Esophagus mucosa (tissue), 1 donor: Measurements from ENCODE around the gene TERT. TPM values are rescaled to one million over a fixed set of nuclear protein-coding genes. Genes with fewer than 3 reads are reported as not detected.
"Not testable (repeated sequence)": the region's sequence is repeated elsewhere in the genome, so short reads cannot be mapped to it uniquely, and the experiment has no call there.

ENCODE experiments used
- ATAC-seq: fragments of 200-7000 bp; cut with Tn5 transposase; one replicate; pipeline ENCODE4 v1.9.1; 2020
- total RNA-seq: library from RNA; stranded (reverse); gene quantifications from one replicate; pipeline ENCODE4 v1.2.4, GENCODE V29; 2023
- donor health status: DM: yes; HTN: yes; CAD: no.

The TERT gene
- total RNA-seq, 1 donor from 2014 or later, result not detected

DNA sequence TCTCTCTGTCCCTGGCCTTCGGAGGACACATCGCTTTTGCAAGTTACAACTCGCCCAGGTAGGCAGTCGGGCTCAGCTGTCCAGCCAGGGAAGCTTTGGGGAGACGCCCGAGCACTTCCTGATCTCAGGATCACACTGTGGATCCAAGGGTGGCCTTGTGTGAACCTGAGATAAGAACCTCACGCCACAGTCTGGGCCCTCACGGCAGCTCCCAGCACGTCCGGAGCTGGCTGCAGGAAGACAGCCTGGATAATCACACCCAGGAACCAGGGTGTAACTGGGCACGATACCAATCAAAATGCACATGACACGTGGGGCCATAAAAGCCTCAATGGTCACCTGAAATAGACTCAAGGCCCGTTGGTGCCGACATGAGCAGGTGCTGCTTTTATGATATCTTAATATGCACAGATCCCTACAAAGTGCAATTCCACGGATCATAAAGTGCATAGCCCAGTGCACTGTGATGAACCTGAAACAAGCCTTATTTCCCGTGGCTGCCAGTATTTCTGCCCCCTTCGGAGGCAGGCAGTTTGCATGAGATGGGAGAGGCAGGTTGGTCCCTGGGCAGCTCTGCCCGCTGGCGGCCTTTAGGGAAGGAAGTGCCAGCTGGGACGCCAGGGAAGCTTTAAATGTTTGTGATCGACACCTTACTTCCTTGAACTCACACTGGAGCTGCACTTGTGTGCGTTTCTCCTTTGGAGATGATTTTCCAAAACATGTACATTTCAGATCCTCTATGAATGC, 55.2 kb downstream of the TERT start:
- ATAC-seq, result no peak

DNA sequence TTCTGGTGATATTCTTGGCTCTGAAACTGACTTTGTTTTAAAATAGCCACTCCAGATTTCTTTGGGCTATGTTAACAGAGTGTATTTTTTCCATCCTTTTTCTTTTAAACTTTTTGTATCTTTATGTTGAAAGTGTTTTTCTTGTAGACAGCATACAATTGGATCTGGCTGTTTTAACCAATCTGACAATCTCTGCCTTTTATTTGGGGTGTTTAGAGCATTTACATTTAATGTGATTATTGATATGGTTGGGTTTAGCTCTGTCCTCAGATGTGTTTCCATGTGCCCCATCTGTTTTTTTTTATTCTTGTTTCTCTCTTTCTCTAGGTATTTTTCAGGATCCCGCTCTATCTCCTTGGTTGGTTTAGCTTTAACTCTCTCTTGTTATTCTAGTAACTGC, 59.0 kb downstream of the TERT start:
- no peak for ATAC-seq

DNA sequence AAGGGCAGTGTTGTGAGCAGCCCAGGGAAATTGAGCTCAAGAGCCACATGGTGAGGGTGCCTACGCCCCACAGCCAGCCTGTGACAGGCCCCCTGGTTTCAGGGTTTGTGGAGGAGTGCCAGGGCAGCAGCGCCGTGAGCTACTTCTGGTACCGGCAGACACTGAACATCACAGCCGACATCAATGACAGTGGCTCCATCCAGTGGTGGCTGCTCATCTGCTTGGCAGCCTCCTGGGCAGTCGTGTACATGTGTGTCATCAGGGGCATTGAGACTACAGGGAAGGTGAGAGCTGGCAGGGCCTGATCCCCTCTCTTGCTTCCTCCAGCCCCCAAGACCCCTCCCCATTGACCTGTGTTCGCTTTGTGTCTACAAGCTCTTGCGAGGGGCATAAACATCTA, 59.5 kb downstream of the TERT start:
- ATAC-seq, result no peak

DNA sequence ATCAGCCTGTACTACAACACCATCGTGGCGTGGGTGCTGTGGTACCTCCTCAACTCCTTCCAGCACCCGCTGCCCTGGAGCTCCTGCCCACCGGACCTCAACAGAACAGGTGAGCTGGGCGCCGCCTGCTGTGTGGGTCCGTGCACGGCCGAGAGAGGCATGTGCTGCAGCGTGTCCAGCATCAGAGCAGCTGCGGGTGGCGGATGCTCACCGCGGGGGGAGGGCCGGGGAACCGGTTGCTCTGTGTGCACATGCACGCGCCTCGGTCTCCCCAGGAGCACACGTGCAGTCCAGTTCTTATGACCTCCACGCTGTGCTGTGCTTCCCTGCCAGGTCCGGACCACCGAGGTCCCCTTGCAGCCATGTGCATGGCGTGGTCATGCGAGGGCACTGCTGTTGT, 62.1 kb downstream of the TERT start:
- no peak for ATAC-seq

DNA sequence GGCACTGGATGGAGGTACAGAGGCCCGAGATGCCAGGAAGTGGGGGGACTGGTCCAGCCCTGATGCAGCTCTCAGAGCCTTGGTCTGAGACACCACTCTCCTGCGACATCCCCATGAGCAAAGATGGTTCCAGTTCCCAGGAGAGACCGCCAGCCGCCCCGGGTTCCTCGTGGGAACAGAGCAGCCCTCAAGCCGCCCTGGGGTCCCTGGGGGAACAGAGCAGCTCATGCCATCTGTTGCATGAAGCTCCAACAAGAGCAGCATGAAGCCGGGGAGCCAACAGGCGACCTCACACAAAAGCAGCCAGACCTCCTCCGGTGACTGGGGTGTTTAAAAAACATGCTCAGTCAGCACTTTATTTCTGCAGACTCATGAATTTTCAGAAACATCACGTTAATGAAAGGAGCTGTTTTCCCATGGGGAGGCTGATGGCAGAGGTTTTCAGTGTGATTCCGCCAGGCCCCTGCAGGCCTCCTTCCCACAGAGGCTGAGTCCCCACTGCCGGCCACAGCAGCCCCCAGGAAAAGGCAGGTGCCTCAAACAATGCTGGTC, 63.4 kb downstream of the TERT start:
- no peak for ATAC-seq

DNA sequence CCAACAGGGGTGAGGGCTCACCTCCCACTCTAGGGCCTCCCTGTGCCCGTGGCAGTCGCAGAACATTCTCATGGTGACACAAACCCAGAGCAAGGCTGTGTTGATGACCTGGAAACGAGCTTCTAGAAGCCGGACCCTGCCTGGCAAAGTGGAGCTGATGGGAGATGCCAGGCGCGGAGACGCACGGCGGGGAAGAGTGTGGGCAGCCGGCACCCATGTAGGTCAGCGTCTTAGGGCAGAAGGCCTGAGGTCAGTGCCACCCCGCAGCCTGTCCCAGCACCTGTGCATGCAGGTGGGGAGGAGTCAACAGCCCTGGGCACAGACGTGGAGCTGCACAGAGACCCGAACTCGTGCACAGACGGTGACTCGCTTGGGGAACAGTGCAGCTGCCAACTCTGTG, 64.3 kb downstream of the TERT start:
- no peak for ATAC-seq

DNA sequence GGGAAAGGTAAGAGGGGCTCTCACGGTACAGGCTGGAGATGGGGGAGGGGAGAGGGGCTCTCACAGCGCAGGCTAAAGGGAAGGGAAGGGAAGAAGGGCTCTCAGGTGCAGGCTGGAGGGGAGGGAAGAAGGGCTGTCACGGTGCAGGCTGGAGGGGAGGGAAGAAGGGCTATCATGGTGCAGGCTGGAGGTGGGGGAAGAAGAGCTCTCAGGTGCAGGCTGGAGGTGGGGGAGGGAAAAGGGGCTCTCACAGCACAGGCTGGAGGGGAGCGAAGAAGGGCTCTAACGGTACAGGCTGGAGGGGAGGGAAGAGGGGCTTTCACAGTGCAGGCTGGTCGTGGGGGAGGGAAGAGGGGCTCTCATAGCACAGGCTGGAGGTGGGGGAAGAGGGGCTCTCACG, 65.0 kb downstream of the TERT start:
- ATAC-seq, result no peak

DNA sequence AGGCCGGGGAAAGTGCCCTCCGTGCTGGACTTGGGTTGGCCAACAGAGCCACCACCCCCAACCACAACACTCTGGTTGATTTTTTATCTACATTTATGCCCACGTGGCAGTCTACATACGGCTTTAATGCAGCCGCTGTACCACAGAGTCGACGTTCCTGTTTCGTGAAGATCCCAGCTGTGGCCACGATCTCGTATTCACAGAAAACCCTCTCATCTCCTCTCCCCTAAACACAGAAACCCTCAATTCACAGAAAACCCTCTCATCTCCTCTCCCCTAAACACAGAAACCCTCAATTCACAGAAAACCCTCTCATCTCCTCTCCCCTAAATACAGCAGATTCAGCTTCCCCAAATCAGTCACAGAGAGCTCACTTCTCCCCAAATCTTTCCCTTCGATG, 65.8 kb downstream of the TERT start:
- ATAC-seq, result not testable (repeated sequence)

DNA sequence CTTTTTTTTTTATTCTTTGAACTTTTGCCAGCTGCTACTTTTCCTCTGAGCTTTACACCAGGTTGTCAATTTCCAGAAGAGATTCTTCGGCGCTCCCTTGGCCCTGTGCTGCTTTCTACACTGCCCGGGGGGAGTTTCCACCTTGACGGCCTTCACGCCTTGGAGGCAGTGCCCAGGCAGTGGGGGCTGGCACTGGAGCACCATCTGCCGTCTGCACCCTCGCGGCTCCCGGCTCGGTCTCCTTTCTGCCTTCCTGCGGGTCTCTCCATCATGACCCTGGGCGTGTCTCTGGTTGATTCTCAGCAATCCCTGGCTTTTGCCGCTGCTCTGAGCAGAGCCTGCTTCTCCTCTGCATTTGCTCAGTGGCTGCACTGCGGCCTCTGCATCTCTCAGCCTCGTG, 66.7 kb downstream of the TERT start:
- no peak for ATAC-seq

DNA sequence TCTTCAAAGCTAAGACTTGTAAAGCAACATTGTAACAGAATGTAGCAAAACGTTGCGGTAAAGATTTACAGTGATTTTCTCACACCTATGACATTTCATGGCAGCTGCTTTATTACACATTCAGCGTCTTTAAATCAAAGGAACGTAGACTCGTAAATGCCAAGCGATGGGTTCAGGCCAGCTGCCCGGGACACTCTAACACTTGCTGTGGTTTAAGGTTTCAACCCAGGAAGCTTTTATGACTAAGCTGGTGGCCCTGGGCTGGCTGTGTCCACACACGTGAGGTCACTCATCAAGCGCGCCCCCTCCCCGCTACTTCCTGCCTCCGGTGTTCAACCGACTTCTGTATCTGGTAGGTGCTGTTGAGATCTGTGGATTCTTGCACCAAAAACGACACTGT, 67.2 kb downstream of the TERT start:
- ATAC-seq, result no peak

DNA sequence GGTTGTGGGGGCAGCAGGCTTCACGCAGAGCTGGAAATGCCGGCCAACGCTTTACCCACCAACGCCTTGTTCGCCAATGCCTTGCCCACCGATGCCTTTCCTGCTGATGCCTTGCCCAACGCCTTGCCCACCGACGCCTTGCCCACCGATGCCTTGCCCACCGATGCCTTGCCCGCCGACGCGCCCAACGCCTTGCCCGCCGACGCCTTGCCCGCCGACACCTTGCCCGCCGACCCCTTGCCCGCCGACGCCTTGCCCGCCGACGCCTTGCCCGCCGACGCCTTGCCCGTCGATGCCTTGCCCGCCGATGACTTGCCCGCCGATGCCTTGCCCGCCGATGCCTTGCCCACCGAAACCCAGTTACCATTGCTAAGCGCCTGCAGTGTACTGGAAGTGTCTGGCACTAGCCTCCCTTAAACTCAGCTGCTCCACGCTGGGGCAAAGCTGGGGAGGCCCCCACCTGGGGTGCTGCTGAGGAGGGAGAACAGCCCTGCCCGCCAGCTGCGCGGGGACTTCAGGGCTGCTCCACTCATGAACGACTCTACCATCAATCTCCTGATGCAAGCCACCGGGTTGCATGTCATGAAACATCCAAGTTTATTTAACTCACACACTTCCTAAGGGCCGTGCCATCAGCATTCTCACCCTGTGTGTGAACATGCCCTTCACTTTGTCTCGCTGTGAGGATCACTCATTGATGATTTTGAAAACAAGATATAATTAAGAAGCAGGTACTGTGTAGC, 67.9 kb downstream of the TERT start:
- no peak for ATAC-seq

DNA sequence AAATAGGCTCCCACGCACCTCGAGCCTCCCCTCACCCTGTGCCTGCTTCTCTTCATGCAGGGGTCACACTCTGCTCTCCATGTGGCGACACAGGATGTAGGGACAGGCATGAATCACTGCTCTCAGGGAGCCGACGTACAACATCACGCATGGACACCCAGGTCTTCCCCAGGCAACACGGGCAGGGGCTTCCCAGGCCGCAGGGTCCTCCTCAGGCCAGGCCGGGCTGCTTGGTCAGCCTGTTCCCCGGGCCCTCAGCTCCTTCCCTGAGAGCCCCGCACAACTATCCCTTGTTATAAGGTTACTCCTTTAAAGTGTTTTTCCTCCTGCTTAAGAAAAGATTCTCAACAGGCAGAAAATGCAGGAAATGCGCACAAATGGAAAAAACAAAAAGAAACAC, 68.6 kb downstream of the TERT start:
- ATAC-seq, result no peak

DNA sequence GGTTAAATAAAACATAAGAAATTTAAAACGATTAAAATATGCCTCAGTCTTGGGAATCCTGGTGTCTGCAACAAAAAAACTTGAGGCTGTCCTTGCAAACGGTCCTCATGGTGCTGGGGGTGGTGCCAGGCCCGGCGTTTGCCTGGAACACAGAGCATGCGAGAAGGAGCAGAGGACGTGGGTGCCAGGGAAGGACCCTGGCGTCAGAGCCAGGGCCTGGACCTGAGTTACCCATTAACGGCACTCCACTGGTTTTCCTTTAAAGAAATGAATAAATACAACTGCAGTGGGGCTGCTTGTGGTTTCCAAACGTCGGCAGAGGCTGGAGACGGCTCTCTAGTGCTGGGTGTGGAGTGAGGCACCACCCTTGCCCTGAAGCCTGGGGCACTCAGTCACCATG, 69.8 kb downstream of the TERT start, which contains the start of gene SLC6A18:
Gene SLC6A18, plus strand, starts transcription at position 301 of the 400 bp plus-strand sequence. Its CDS starts 97 bp downstream, at position 398.
- ATAC-seq, result no peak

DNA sequence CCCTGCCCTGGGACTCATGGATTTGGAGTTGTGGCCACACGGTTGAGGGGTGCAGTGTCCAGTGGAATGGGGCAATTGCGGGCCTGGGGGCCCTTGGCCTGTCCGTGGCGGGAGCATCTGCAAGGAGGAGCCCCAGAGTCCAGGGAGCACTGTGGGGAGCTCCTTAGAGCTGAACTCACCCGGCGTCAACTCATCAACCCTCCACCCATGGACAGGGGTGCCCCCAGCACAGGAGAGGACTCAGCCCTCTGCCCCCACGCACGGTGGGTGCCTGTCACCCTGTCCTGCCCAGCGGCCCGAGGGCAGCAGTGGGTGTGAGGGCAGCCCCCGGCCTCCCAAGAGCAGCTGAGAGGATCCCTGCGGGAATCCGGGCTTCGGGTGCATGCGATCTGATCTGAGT, 70.2 kb downstream of the TERT start:
- ATAC-seq, result no peak

DNA sequence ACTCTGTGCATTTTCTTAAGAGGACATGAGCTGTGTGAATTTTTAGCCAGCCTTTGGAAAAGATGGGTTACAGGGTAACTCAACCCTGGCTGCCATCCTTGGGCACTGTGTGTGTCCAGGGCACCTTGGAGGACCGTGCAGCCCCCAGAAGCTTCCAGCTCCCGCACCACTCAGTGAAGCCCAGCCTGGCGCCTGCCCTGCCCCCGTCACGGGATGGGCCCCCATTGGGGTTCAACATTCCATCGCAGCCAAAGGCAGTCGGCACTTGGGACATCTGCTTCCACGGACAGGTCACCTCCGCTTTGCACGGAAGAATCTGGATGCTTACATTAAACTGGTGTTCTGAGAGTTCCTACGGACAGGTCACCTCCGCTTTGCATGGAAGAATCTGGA, 71.6 kb downstream of the TERT start:
- ATAC-seq, result no peak

DNA sequence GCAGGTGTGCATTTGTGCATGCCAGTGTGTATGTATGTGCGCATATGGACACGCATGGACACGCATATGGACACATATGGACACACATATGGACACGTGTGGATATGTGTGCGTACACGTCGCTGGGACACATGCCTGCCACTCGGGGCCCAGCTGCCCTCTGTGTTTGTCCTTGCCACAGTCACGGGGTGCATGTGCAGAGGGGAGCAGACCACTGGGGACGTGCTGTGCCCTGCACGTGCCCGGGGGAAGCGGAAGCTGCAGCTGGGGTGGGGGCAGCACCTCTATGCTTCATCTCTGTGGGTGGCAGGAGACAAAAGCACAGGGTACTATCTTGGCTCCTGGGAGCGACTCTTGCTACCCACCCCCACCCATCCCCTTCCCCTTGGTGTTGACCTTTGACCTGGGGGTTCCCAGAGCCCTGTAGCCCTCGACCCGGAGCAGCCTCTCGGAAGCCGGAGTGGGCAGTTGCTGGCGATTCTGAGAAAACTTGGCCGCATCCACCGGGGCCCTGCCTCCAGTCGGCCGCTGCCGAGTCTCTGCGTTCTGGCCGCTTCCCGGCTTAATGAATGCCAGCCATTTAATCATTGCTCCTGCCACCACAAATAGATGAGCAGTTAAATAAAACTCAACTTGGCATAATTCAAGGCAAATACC, 72.1 kb downstream of the TERT start:
- ATAC-seq, result no peak

DNA sequence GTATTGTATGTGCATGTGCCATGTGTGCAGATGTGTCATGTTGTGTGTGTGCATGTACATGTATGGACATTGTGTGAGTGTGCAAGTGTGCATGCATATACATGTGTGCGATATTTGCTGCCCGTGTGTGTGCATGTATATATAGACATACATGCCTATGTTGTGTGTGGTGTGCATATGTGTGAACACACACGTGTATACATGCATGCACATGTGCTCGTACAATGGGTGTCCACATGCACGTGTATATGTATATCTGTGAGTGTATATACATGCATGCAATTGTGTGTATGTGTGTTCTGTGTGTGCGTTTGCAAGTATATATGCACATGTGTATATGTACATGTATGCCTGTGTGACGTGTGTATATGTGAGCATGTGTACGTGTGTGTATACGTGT, 72.7 kb downstream of the TERT start:
- ATAC-seq, result no peak

DNA sequence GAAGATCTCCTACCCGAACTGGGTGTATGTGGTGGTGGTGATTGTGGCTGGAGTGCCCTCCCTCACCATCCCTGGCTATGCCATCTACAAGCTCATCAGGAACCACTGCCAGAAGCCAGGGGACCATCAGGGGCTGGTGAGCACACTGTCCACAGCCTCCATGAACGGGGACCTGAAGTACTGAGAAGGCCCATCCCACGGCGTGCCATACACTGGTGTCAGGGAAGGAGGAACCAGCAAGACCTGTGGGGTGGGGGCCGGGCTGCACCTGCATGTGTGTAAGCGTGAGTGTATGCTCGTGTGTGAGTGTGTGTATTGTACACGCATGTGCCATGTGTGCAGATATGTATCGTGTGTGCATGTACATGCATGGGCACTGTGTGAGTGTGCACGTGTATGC, 73.1 kb downstream of the TERT start:
- ATAC-seq, result no peak

DNA sequence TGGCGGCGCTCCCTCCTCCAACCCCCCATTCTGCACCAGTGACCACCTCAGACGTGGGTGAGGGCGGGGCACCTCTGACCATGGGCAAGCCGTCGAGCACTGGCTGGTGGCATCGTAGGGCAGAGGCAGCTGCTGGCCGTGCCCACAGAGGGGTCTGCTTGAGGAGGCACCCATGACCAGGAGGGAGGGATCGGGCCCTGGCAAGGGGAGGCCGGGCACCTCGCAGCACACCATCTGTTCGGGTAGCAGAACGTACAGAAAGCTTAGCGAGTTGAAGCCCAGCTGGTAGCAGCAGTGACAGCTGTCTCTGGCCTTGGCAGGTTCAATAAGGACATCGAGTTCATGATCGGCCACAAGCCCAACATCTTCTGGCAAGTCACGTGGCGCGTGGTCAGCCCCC, 74.0 kb downstream of the TERT start:
- ATAC-seq, result no peak

DNA sequence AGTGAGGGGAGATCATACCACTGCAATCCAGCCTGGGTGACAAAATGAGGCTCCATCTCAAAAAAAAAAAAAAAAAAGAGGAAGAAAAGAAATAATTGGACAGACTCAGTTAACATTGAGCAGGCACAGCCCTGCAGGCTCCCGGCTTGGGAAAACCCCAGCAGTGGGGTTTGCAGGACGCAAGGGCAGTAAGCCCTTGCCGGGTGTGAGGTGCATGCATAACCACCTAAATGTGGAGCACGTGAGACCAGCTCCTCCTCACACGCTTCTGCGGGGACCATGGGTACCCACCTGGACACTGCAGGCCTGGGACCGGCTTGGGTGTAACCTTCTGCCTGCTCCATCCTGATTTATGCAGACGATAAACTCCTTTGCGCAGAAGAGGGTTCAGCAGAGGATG, 74.5 kb downstream of the TERT start:
- ATAC-seq, result no peak

DNA sequence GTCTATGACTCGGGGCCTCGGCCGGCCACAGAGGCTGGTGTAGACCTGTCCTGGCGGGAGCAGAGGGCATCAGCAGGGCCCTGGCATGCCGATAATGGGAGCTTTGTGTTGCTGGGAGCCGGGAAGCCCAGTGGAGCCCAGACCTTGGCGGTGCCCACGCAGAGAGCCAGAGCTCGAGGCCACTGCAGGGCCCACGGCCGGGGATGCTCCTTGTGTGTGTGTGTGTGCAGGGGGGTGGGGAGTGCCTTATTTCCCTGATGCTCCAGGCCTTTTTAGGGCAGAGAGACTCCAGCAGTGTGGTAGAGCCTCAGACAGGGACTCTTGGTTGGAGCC, 75.1 kb downstream of the TERT start:
- ATAC-seq, result no peak

DNA sequence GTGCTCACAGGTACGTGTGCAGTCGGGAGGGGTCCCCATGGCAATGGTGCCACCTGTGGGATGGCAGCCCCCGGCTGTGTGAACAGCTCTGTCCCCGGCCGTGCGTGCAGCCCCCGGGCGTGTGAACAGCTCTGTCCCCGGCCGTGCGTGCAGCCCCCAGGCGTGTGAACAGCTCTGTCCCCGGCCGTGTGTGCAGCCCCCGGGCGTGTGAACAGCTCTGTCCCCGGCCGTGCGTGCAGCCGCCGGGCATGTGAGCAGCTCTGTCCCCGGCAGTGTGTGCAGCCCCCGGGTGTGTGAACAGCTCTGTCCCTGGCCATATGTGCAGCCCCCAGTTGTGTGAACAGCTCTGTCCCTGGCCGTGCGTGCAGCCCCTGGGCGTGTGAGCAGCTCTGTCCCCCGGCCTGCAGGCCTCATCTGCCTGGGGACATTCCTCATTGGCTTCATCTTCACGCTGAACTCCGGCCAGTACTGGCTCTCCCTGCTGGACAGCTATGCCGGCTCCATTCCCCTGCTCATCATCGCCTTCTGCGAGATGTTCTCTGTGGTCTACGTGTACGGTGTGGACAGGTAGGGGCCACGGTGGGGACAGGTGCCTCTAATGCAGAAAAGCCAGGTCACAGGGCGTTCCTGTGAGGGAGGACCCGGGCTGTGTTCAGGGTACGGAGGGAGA, 75.6 kb downstream of the TERT start:
- no peak for ATAC-seq
